Mammary epithelial cell (primary cell): ENCODE data around the gene C3.

ENCODE experiments used
- CTCF ChIP-seq, 2 donors: IDR thresholded peaks in 1 of 2; conservative IDR thresholded peaks in 1 of 2; 2 replicates each; pipeline ENCODE4 v1.5.1; 2011 to 2012; ENCODE audit warnings: inconsistent platforms in 2 of 2, low read length in 2 of 2, mild to moderate bottlenecking in 2 of 2, control low read depth in 1 of 2, low read depth in 1 of 2; ENCODE audit not compliant: insufficient read depth in 1 of 2; ENCODE audit errors: extremely low read depth in 1 of 2
- EZH2 ChIP-seq: IDR thresholded peaks from 2 replicates; pipeline ENCODE4 v1.6.1; 2012; ENCODE audit warnings: low read length, inconsistent platforms, borderline replicate concordance

- TF ChIP-seq CTCF (conservative IDR thresholded peaks at IDR 0.05 in 1 of 2, IDR thresholded peaks at IDR 0.05 in 1 of 2; ENCODE audit: extremely low read depth in 1 of 2, insufficient read depth in 1 of 2, low read depth in 1 of 2, low read length in 2 of 2) = no peak
- no peak for TF ChIP-seq EZH2
Measured at GRCh38 chr19:6691342-6691741, 29.1 kb downstream of the C3 start.
